Body of pancreas (tissue), 4 donors: Measurements from ENCODE around the gene GRID1.

ENCODE experiments used
- POLR2A ChIP-seq, 3 donors: fragments of 450-650 bp; IDR thresholded peaks; one replicate each; pipeline ENCODE4 v1.6.1; 2016; ENCODE audit warnings: antibody characterized with exemption in 3 of 3, mild to moderate bottlenecking in 2 of 3
- TF ChIP-seq, protein P1 (sequence below), 7 experiments: fragments of 450-650 bp in 4 of 7; fragments of 200-600 bp in 3 of 7; sonication (generic) in 3 of 7; IDR thresholded peaks; one replicate each; pipeline ENCODE4 v1.5.1; 2016 to 2019; ENCODE audit warnings: antibody characterized with exemption in 7 of 7

- TF ChIP-seq, protein P1, sequence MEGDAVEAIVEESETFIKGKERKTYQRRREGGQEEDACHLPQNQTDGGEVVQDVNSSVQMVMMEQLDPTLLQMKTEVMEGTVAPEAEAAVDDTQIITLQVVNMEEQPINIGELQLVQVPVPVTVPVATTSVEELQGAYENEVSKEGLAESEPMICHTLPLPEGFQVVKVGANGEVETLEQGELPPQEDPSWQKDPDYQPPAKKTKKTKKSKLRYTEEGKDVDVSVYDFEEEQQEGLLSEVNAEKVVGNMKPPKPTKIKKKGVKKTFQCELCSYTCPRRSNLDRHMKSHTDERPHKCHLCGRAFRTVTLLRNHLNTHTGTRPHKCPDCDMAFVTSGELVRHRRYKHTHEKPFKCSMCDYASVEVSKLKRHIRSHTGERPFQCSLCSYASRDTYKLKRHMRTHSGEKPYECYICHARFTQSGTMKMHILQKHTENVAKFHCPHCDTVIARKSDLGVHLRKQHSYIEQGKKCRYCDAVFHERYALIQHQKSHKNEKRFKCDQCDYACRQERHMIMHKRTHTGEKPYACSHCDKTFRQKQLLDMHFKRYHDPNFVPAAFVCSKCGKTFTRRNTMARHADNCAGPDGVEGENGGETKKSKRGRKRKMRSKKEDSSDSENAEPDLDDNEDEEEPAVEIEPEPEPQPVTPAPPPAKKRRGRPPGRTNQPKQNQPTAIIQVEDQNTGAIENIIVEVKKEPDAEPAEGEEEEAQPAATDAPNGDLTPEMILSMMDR (IDR thresholded peaks at IDR 0.05): no peak
- TF ChIP-seq POLR2A (IDR thresholded peaks at IDR 0.05): no peak
These were observed 164.3 kb downstream of the GRID1 start for GRCh38 chr10:86202226-86202735.
